IMR-90 (cell line): ENCODE results near the gene CYTH4. TPM values are rescaled to one million over a fixed set of nuclear protein-coding genes. Genes with fewer than 3 reads are reported as not detected.

ENCODE experiments used
- ATAC-seq: fragments of 200-7000 bp; cut with Tn5 transposase; 2 replicates; pipeline ENCODE4 v1.9.1; 2020; ENCODE audit warnings: low read depth, mild to moderate bottlenecking, moderate library complexity
- BruUV-seq: library from RNA; stranded (reverse); fragments of 400-500 nt; replicated peaks from 2 replicates; lab custom pipeline; 2021; lab: Mats Ljungman, UMichigan
- CTCF ChIA-PET: fragments of 300-600 bp; formaldehyde crosslinking; extraction: SDS; loops from one replicate; lab custom pipeline; 2021; ENCODE audit warnings: antibody characterized with exemption; lab: Yijun Ruan, JAX
- POLR2A ChIA-PET: fragments of 300-600 bp; sonication (Branson Sonifier 250); formaldehyde crosslinking; loops from one replicate; lab custom pipeline; 2022; ENCODE audit warnings: antibody characterized with exemption; ENCODE audit not compliant: unreplicated experiment; lab: Charles Lee
- DNase-seq: peaks from one replicate; pipeline ENCODE4 v3.0.0; 2013
- H2AFZ ChIP-seq: replicated peaks from 2 replicates; pipeline ENCODE3; 2013; ENCODE audit warnings: low read length, mild to moderate bottlenecking; ENCODE audit not compliant: poor library complexity
- H2AK5ac ChIP-seq: 2 replicates; pipeline ENCODE4 v1.6.1; 2013; ENCODE audit warnings: low read depth, low read length, inconsistent platforms
- H2AK9ac ChIP-seq: replicated peaks from 2 replicates; pipeline ENCODE3; 2013; ENCODE audit warnings: mild to moderate bottlenecking, low read depth, low read length, moderate library complexity; ENCODE audit not compliant: poor library complexity
- H2BK120ac ChIP-seq: 2 replicates; pipeline ENCODE4 v1.6.1; 2013; ENCODE audit warnings: low read depth, low read length, inconsistent platforms
- H2BK15ac ChIP-seq: 3 replicates; pipeline ENCODE4 v1.6.1; 2013; ENCODE audit warnings: low read depth, low read length, inconsistent platforms
- H2BK20ac ChIP-seq: 2 replicates; pipeline ENCODE4 v1.6.1; 2013; ENCODE audit warnings: low read depth, mild to moderate bottlenecking, inconsistent platforms, low read length, moderate library complexity
- H2BK5ac ChIP-seq: 2 replicates; pipeline ENCODE4 v1.6.1; 2013; ENCODE audit warnings: mild to moderate bottlenecking, low read depth, low read length, inconsistent platforms; ENCODE audit not compliant: poor library complexity, severe bottlenecking
- H3K14ac ChIP-seq: replicated peaks from 2 replicates; pipeline ENCODE4 v1.6.1; 2013; ENCODE audit warnings: low read depth, low read length, inconsistent platforms
- H3K18ac ChIP-seq: 2 replicates; pipeline ENCODE4 v1.6.1; 2013; ENCODE audit warnings: low read depth, low read length, control low read depth
- H3K23ac ChIP-seq: 2 replicates; pipeline ENCODE4 v1.6.1; 2013; ENCODE audit warnings: low read depth, low read length, inconsistent platforms
- H3K27ac ChIP-seq: 2 replicates; pipeline ENCODE4 v1.5.1; 2013; ENCODE audit warnings: mild to moderate bottlenecking, control low read depth, low read length; ENCODE audit not compliant: insufficient read depth
- H3K27me3 ChIP-seq: 2 replicates; pipeline ENCODE4 v1.6.1; 2013; ENCODE audit warnings: low read length; ENCODE audit not compliant: control insufficient read depth, insufficient read depth
- H3K36me3 ChIP-seq: 2 replicates; pipeline ENCODE4 v1.6.1; 2013; ENCODE audit warnings: low read length, mixed read lengths; ENCODE audit not compliant: control insufficient read depth, insufficient read depth
- H3K4ac ChIP-seq: 2 replicates; pipeline ENCODE4 v1.6.1; 2013; ENCODE audit warnings: low read depth, low read length, inconsistent platforms
- H3K4me1 ChIP-seq: 2 replicates; pipeline ENCODE4 v1.6.1; 2013; ENCODE audit warnings: low read length, mixed read lengths; ENCODE audit not compliant: control insufficient read depth, insufficient read depth
- H3K4me2 ChIP-seq: 2 replicates; pipeline ENCODE4 v1.6.1; 2013; ENCODE audit warnings: low read depth, mild to moderate bottlenecking, control low read depth, low read length, moderate library complexity
- H3K4me3 ChIP-seq: 2 replicates; pipeline ENCODE4 v1.5.1; 2013; ENCODE audit warnings: low read depth, mild to moderate bottlenecking, control low read depth, low read length, moderate library complexity; ENCODE audit not compliant: insufficient read depth
- H3K56ac ChIP-seq: 2 replicates; pipeline ENCODE4 v1.6.1; 2013; ENCODE audit warnings: low read length, inconsistent platforms; ENCODE audit not compliant: insufficient read depth; ENCODE audit errors: extremely low read depth
- H3K79me1 ChIP-seq, 2 experiments: 2 replicates each; pipeline ENCODE4 v1.6.1; 2013; ENCODE audit warnings: low read length in 2 of 2, inconsistent platforms in 1 of 2, low read depth in 1 of 2
- H3K9ac ChIP-seq: 2 replicates; pipeline ENCODE4 v1.6.1; 2013; ENCODE audit warnings: low read depth, low read length, control low read depth
- H3K9me1 ChIP-seq: 2 replicates; pipeline ENCODE4 v1.6.1; 2013; ENCODE audit warnings: low read length, inconsistent platforms; ENCODE audit not compliant: insufficient read depth
- H3K9me3 ChIP-seq: 2 replicates; pipeline ENCODE4 v1.6.1; 2013; ENCODE audit warnings: low read length; ENCODE audit not compliant: control insufficient read depth, insufficient read depth
- H4K20me1 ChIP-seq: 2 replicates; pipeline ENCODE4 v1.6.1; 2013; ENCODE audit warnings: low read length, inconsistent platforms; ENCODE audit not compliant: insufficient read depth
- H4K5ac ChIP-seq: 2 replicates; pipeline ENCODE4 v1.6.1; 2013; ENCODE audit warnings: mild to moderate bottlenecking, low read depth, low read length, control low read depth
- H4K8ac ChIP-seq, 2 experiments: 2 replicates each; pipeline ENCODE4 v1.6.1; 2013; ENCODE audit warnings: low read depth in 2 of 2, low read length in 2 of 2, control low read depth in 1 of 2, inconsistent platforms in 1 of 2
- H4K91ac ChIP-seq: 2 replicates; pipeline ENCODE4 v1.6.1; 2013; ENCODE audit warnings: low read depth, low read length, inconsistent platforms; ENCODE audit not compliant: insufficient read depth
- RFX5 ChIP-seq: IDR thresholded peaks from 2 replicates; pipeline ENCODE4 v1.8.0; 2012; ENCODE audit warnings: low read depth, mild to moderate bottlenecking, low read length, moderate library complexity
- WGBS, 2 experiments: methylation state at CpG; one replicate each; pipeline versions ENCODE4 v1.1.5 to v1.1.7; 2013; ENCODE audit warnings: missing lambda C conversion rate in 2 of 2; ENCODE audit not compliant: insufficient read length in 1 of 2; ENCODE audit errors: extremely low coverage in 2 of 2; 5-methylcytosine and 5-hydroxymethylcytosine counted together
- dilution Hi-C: fragments of 300-500 bp; cut with HindIII; formaldehyde crosslinking; loops from one replicate; pipeline ENCODE4 v1.14.3; 2018; ENCODE audit warnings: low sequenced_read_pairs; ENCODE audit not compliant: unreplicated experiment
- in situ Hi-C: fragments of 300-500 bp; cut with MboI; formaldehyde crosslinking; loops from 3 replicates; pipeline ENCODE4 v1.14.3; 2019; ENCODE audit warnings: low sequenced_read_pairs, inconsistent platforms, mixed read lengths
- intact Hi-C: fragments of 100-400 bp; cut with micrococcal nuclease; formaldehyde crosslinking; loops from 2 replicates; pipeline ENCODE4 v1.10.0; 2022
- polyA plus RNA-seq, 3 experiments: library from polyadenylated mRNA; depleted of rRNA; stranded (reverse); fragments of >200 nt; gene quantifications; 2 replicates each; pipeline ENCODE4 v1.2.3, GENCODE V29; 2012; ENCODE audit warnings: low replicate concordance in 1 of 3
- total RNA-seq: library from RNA; depleted of rRNA; stranded (reverse); fragments of >200 nt; gene quantifications from 2 replicates; pipeline ENCODE4 v1.2.3, GENCODE V29; 2012
- TF ChIP-seq, protein P1 (sequence below): conservative IDR thresholded peaks from 2 replicates; pipeline ENCODE4 v1.5.1; 2012; ENCODE audit warnings: mild to moderate bottlenecking, low read depth, low read length, improper control_type of control experiment
- TF ChIP-seq, protein P2 (sequence below): fragments of 150-350 bp; IDR thresholded peaks from 2 replicates; pipeline ENCODE4 v1.6.1; 2016; ENCODE audit warnings: low read depth, mild to moderate bottlenecking, low read length, moderate library complexity, borderline replicate concordance

CYTH4 gene
- total and polyA plus RNA-seq, 2 of the 4 experiments (the other 2 are of a cell fraction), result 0.36 to 0.55 TPM

DNA sequence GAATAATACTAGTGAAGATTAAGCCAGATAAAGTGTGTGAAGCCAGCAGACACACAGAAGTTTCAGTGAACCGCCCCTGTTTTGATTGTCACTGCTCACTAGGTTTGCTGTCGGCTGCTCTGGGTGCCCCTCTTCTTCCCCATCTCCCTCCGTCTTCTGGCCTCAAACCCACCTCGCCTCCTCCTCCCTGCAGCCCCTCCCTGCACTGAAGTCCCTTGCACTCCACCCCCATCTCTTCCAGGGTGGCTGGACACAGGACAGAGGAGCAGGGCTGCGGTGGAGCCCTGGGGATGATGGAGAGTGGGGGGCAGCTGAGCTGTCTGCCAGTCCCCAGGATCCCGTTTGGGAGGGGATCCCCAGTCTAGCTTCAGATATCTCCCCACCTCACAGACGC lies 53.5 kb downstream of the CYTH4 start:
- no peak overlapping the region for H4K8ac ChIP-seq
- H4K20me1 ChIP-seq, result no peaks in the 10 kb centered on the region
- H3K4me2 ChIP-seq, result no peak overlapping the region
- no peak overlapping the region for H3K18ac ChIP-seq
- dilution Hi-C loops (no loop called here), in situ Hi-C loops (no loop called here), intact Hi-C loops (no loop called here)
- H3K4ac ChIP-seq, result peak overlapping the region; percentile 33; the same call in 1 of the 2 replicates
- no peak overlapping the region for H3K4me3 ChIP-seq
- no peak overlapping the region for H3K14ac ChIP-seq
- 0 out of 2 replicates have a peak overlapping the region, but pooled peaks have one; percentile 35 for H2AK5ac ChIP-seq
- H2AK9ac ChIP-seq, result no peak overlapping the region
- no peak overlapping the region for H3K27ac ChIP-seq
- 0 out of 2 replicates have a peak, but pooled peaks cover under 1% of the 10 kb centered on the region for H3K9me1 ChIP-seq
- H3K27me3 ChIP-seq, result peaks cover 16% of the 10 kb centered on the region
- H3K23ac ChIP-seq, result no peak overlapping the region
- H2BK15ac ChIP-seq, result no peak overlapping the region
- POLR2A ChIA-PET, result no interaction called here
- WGBS, 2 experiments, result 24% methylated on average over 2 of the region's 7 CpGs; no CpG with 5 or more reads in 1 of the 2 experiments
- H3K56ac ChIP-seq, result no peak overlapping the region
- H2BK20ac ChIP-seq, result no peak overlapping the region
- no peak overlapping the region for H3K9ac ChIP-seq
- H3K79me1 ChIP-seq, result no peaks in the 10 kb centered on the region
- peak overlapping the region; percentile 62 for H2BK120ac ChIP-seq
- H3K4me1 ChIP-seq, result peaks cover 23% of the 10 kb centered on the region
- no peak overlapping the region for H4K91ac ChIP-seq
- H2AFZ ChIP-seq, result peak overlapping the region; percentile 40
- no peak for TF ChIP-seq RFX5
- TF ChIP-seq, protein P1, sequence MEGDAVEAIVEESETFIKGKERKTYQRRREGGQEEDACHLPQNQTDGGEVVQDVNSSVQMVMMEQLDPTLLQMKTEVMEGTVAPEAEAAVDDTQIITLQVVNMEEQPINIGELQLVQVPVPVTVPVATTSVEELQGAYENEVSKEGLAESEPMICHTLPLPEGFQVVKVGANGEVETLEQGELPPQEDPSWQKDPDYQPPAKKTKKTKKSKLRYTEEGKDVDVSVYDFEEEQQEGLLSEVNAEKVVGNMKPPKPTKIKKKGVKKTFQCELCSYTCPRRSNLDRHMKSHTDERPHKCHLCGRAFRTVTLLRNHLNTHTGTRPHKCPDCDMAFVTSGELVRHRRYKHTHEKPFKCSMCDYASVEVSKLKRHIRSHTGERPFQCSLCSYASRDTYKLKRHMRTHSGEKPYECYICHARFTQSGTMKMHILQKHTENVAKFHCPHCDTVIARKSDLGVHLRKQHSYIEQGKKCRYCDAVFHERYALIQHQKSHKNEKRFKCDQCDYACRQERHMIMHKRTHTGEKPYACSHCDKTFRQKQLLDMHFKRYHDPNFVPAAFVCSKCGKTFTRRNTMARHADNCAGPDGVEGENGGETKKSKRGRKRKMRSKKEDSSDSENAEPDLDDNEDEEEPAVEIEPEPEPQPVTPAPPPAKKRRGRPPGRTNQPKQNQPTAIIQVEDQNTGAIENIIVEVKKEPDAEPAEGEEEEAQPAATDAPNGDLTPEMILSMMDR, result no peak
- TF ChIP-seq, protein P2, sequence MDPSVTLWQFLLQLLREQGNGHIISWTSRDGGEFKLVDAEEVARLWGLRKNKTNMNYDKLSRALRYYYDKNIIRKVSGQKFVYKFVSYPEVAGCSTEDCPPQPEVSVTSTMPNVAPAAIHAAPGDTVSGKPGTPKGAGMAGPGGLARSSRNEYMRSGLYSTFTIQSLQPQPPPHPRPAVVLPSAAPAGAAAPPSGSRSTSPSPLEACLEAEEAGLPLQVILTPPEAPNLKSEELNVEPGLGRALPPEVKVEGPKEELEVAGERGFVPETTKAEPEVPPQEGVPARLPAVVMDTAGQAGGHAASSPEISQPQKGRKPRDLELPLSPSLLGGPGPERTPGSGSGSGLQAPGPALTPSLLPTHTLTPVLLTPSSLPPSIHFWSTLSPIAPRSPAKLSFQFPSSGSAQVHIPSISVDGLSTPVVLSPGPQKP, result no peak
- no peaks in the 10 kb centered on the region for H3K36me3 ChIP-seq
- H4K5ac ChIP-seq, result no peak overlapping the region
- ATAC-seq, result no peak
- H3K9me3 ChIP-seq, result no peaks in the 10 kb centered on the region
- CTCF ChIA-PET, result no interaction called here
- H2BK5ac ChIP-seq, result no peak overlapping the region
- no peak for DNase-seq
- BruUV-seq, result no TSS peak
